B cell (primary cell): Measurements from ENCODE around the gene CDKN2AIPNL. TPM values are rescaled to one million over a fixed set of nuclear protein-coding genes. Genes with fewer than 3 reads are reported as not detected.

Experiments
- ATAC-seq: fragments of 200-7000 bp; cut with Tn5 transposase; one replicate; pipeline ENCODE4 v1.10.0; 2021; ENCODE audit warnings: low read depth, mild to moderate bottlenecking, moderate number of reproducible peaks, moderate library complexity
- CTCF ChIA-PET: fragments of 350-600 bp; sonication (Branson Sonifier 250); formaldehyde crosslinking; loops from one replicate; lab custom pipeline; 2021; ENCODE audit warnings: antibody characterized with exemption, inconsistent platforms; lab: Charles Lee
- POLR2A ChIA-PET: fragments of 350-600 bp; sonication (Branson Sonifier 250); formaldehyde crosslinking; loops from one replicate; lab custom pipeline; 2021; ENCODE audit warnings: antibody characterized with exemption; lab: Charles Lee
- DNase-seq: peaks from one replicate; pipeline ENCODE4 v3.0.0; 2013
- H2AFZ ChIP-seq: 2 replicates; pipeline ENCODE4 v1.6.1; 2012; ENCODE audit warnings: mild to moderate bottlenecking, low read depth, low read length; ENCODE audit not compliant: insufficient read depth, poor library complexity, severe bottlenecking
- H3K27ac ChIP-seq, 2 donors: 1 replicate in 1 of 2; 2 replicates in 1 of 2; pipeline ENCODE4 v1.5.1; 2012 to 2013; ENCODE audit warnings: low read length in 2 of 2, mild to moderate bottlenecking in 2 of 2, moderate library complexity in 1 of 2
- H3K27me3 ChIP-seq, 4 experiments: fragments of 200-600 bp in 1 of 4; sonication (generic) in 1 of 4; replicated peaks in 1 of 4; 1 replicate in 2 of 4; 2 replicates in 2 of 4; pipeline versions ENCODE4 v1.6.1 to v1.7.0; 2013 to 2016; ENCODE audit warnings: low read length in 3 of 4, mild to moderate bottlenecking in 2 of 4, mixed read lengths in 1 of 4, moderate library complexity in 1 of 4; ENCODE audit not compliant: insufficient read depth in 4 of 4, control insufficient read depth in 3 of 4; ENCODE audit errors: control extremely low read depth in 1 of 4
- H3K36me3 ChIP-seq, 2 experiments: replicated peaks in 1 of 2; 1 replicate in 1 of 2; 2 replicates in 1 of 2; pipeline versions ENCODE4 v1.6.1 to v1.7.1; 2013; ENCODE audit warnings: low read length in 1 of 2; ENCODE audit not compliant: insufficient read depth in 2 of 2, control insufficient read depth in 1 of 2; ENCODE audit errors: control extremely low read depth in 1 of 2, extremely low read depth in 1 of 2
- H3K4me1 ChIP-seq, 2 donors: fragments of 200-600 bp in 1 of 2; sonication (generic) in 1 of 2; 1 replicate in 1 of 2; 2 replicates in 1 of 2; pipeline versions ENCODE4 v1.5.1 to v1.6.1; 2013 to 2017; ENCODE audit warnings: low read length in 2 of 2; ENCODE audit not compliant: control insufficient read depth in 2 of 2, insufficient read depth in 2 of 2
- H3K4me2 ChIP-seq: replicated peaks from 2 replicates; pipeline ENCODE3; 2012; ENCODE audit warnings: mild to moderate bottlenecking, low read depth, low read length; ENCODE audit not compliant: poor library complexity, severe bottlenecking
- H3K4me3 ChIP-seq, 5 experiments: fragments of 200-600 bp in 1 of 5; sonication (generic) in 1 of 5; 1 replicate in 3 of 5; 2 replicates in 2 of 5; pipeline versions ENCODE4 v1.5.1 to v1.7.0; 2011 to 2016; ENCODE audit warnings: low read length in 4 of 5, mild to moderate bottlenecking in 4 of 5, low read depth in 2 of 5, control low read depth in 1 of 5, moderate library complexity in 1 of 5; ENCODE audit not compliant: insufficient read depth in 1 of 5; ENCODE audit errors: control extremely low read depth in 1 of 5, extremely low read depth in 1 of 5
- H3K79me2 ChIP-seq: fragments of 200-600 bp; sonication (generic); one replicate; pipeline ENCODE4 v1.6.0; 2016; ENCODE audit warnings: low read length; ENCODE audit not compliant: control insufficient read depth, insufficient read depth
- H3K9ac ChIP-seq: fragments of 200-600 bp; sonication (generic); 2 replicates; pipeline ENCODE4 v1.6.1; 2017; ENCODE audit warnings: mild to moderate bottlenecking, low read length, moderate library complexity
- H3K9me3 ChIP-seq, 3 donors: one replicate each; pipeline versions ENCODE4 v1.6.1 to v1.7.1; 2013; ENCODE audit warnings: low read length in 2 of 3; ENCODE audit not compliant: control insufficient read depth in 2 of 3, insufficient read depth in 1 of 3; ENCODE audit errors: control extremely low read depth in 1 of 3
- H4K20me1 ChIP-seq: 2 replicates; pipeline ENCODE4 v1.6.0; 2012; ENCODE audit warnings: mild to moderate bottlenecking, low read length; ENCODE audit not compliant: insufficient read depth, control insufficient read depth, poor library complexity, severe bottlenecking
- H3K27ac Mint-ChIP-seq: one replicate; pipeline ENCODE4 v1.8.0; 2021; ENCODE audit warnings: mixed read lengths
- H3K27me3 Mint-ChIP-seq: one replicate; pipeline ENCODE4 v1.8.0; 2021; ENCODE audit warnings: mixed read lengths
- H3K4me1 Mint-ChIP-seq: one replicate; pipeline ENCODE4 v1.8.0; 2021; ENCODE audit warnings: mixed read lengths
- H3K4me3 Mint-ChIP-seq: one replicate; pipeline ENCODE4 v1.8.0; 2021; ENCODE audit warnings: mixed read lengths
- H3K9me3 Mint-ChIP-seq: one replicate; pipeline ENCODE4 v1.8.0; 2022; ENCODE audit warnings: mixed read lengths; ENCODE audit not compliant: insufficient read depth
- EZH2 ChIP-seq: IDR thresholded peaks from 2 replicates; pipeline ENCODE4 v1.6.1; 2012; ENCODE audit warnings: borderline replicate concordance, low read depth, mild to moderate bottlenecking, moderate library complexity, low read length; ENCODE audit not compliant: insufficient read depth, poor library complexity, severe bottlenecking
- WGBS: methylation state at CpG from one replicate; pipeline ENCODE4 v1.1.5; 2013; ENCODE audit warnings: missing lambda C conversion rate; ENCODE audit not compliant: insufficient coverage; 5-methylcytosine and 5-hydroxymethylcytosine counted together
- intact Hi-C: fragments of 100-400 bp; cut with micrococcal nuclease; formaldehyde crosslinking; loops from one replicate; pipeline ENCODE4 v1.10.0; 2022
- polyA plus RNA-seq: library from polyadenylated mRNA; depleted of rRNA; stranded (reverse); fragments of >200 nt; gene quantifications from 2 replicates; pipeline ENCODE4 v1.2.3, GENCODE V29; 2012
- total RNA-seq, 2 donors: library from RNA; stranded (reverse); fragments of 120-200 nt in 1 of 2; gene quantifications; 1 replicate in 1 of 2; 2 replicates in 1 of 2; pipeline versions ENCODE4 v1.2.3 to v1.2.4, GENCODE V29; 2013 to 2022
- TF ChIP-seq, protein P1 (sequence below): fragments of 200-600 bp; IDR thresholded peaks from one replicate; pipeline ENCODE4 v1.8.0; 2022; ENCODE audit warnings: antibody characterized with exemption, mild to moderate bottlenecking

Gene CDKN2AIPNL
- total and polyA plus RNA-seq, 2 donors (not counting 1 experiment from before 2014, with no cell fraction given): 11.2 to 17.2 TPM

- TF ChIP-seq EZH2: no peak
- TF ChIP-seq, protein P1, sequence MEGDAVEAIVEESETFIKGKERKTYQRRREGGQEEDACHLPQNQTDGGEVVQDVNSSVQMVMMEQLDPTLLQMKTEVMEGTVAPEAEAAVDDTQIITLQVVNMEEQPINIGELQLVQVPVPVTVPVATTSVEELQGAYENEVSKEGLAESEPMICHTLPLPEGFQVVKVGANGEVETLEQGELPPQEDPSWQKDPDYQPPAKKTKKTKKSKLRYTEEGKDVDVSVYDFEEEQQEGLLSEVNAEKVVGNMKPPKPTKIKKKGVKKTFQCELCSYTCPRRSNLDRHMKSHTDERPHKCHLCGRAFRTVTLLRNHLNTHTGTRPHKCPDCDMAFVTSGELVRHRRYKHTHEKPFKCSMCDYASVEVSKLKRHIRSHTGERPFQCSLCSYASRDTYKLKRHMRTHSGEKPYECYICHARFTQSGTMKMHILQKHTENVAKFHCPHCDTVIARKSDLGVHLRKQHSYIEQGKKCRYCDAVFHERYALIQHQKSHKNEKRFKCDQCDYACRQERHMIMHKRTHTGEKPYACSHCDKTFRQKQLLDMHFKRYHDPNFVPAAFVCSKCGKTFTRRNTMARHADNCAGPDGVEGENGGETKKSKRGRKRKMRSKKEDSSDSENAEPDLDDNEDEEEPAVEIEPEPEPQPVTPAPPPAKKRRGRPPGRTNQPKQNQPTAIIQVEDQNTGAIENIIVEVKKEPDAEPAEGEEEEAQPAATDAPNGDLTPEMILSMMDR: no peak
- H3K36me3 ChIP-seq: no peaks in the 10 kb centered on the region
- H3K4me2 ChIP-seq: no peak overlapping the region
- intact Hi-C loops: no loop called here
- ATAC-seq: no peak
- peaks cover 12 to 17% of the 10 kb centered on the region in 2 donors for H3K4me1 ChIP-seq
- H3K4me1 Mint-ChIP-seq: peaks cover 43% of the 10 kb centered on the region
- POLR2A ChIA-PET: interaction anchor here (0.7 kb wide), 1 partner anchor 71 kb away, joined by 3 read pairs; no protein-coding TSS in a partner anchor
- CTCF ChIA-PET: no interaction called here
- no peak overlapping the region for H2AFZ ChIP-seq
- peaks cover 0 to 3% (median 0%) of the 10 kb centered on the region in 3 donors for H3K9me3 ChIP-seq
- no peak overlapping the region for H3K27ac ChIP-seq
- peaks cover 0 to 3% (median 0%) of the 10 kb centered on the region in 4 experiments for H3K27me3 ChIP-seq
- H3K27me3 Mint-ChIP-seq: no peaks in the 10 kb centered on the region
- no peak overlapping the region for H3K4me3 Mint-ChIP-seq
- DNase-seq: no peak
- no peaks in the 10 kb centered on the region for H3K79me2 ChIP-seq
- 93% methylated on average over 6 of the region's 7 CpGs for WGBS
- H3K9ac ChIP-seq: no peak overlapping the region
- no peak overlapping the region for H3K4me3 ChIP-seq
- peak overlapping the region; percentile 50 for H3K27ac Mint-ChIP-seq
- H3K9me3 Mint-ChIP-seq: no peaks in the 10 kb centered on the region
- no peaks in the 10 kb centered on the region for H4K20me1 ChIP-seq
These were observed 27.6 kb upstream of the CDKN2AIPNL start for GRCh38 chr5:134439210-134439654.

- H3K9ac ChIP-seq: no peak overlapping the region
- no peaks in the 10 kb centered on the region for H4K20me1 ChIP-seq
- WGBS: 98% methylated on average over 5 of the region's 7 CpGs
- no peak overlapping the region for H3K27ac ChIP-seq
- no peak overlapping the region for H3K4me3 ChIP-seq
- no peak overlapping the region for H3K4me3 Mint-ChIP-seq
- H3K4me1 ChIP-seq: peaks cover 12 to 17% of the 10 kb centered on the region in 2 donors
- H3K9me3 ChIP-seq: peaks cover 0 to 3% (median 0%) of the 10 kb centered on the region in 3 donors
- H3K79me2 ChIP-seq: no peaks in the 10 kb centered on the region
- intact Hi-C loops: no loop called here
- H3K27me3 Mint-ChIP-seq: no peaks in the 10 kb centered on the region
- H3K4me1 Mint-ChIP-seq: peaks cover 41% of the 10 kb centered on the region
- ATAC-seq: no peak
- H2AFZ ChIP-seq: no peak overlapping the region
- CTCF ChIA-PET: interaction anchor here (0.9 to 1.0 kb wide), 2 partner anchors 27 to 89 kb away, joined by 3 to 4 read pairs; partner anchors contain the start of gene CDKN2AIPNL
- no peak for TF ChIP-seq EZH2
- TF ChIP-seq, protein P1: no peak
- no peak for DNase-seq
- H3K4me2 ChIP-seq: no peak overlapping the region
- H3K36me3 ChIP-seq: no peaks in the 10 kb centered on the region
- POLR2A ChIA-PET: no interaction called here
- no peaks in the 10 kb centered on the region for H3K9me3 Mint-ChIP-seq
- H3K27me3 ChIP-seq: peaks cover 0 to 3% (median 0%) of the 10 kb centered on the region in 4 experiments
- H3K27ac Mint-ChIP-seq: no peak overlapping the region
These were observed 27.0 kb upstream of the CDKN2AIPNL start for GRCh38 chr5:134438721-134439123.
